SKM-1 treated with dmso at 0.1 percent for 144 hours (cell line): ENCODE data around the gene ADCK2.
"Not testable (repeated sequence)": the region's sequence is repeated elsewhere in the genome, so short reads cannot be mapped to it uniquely, and the experiment has no call there.

ENCODE experiments used
- DNase-seq: peaks from one replicate; lab custom pipeline; 2025; ENCODE audit not compliant: unreplicated experiment; lab: John Stamatoyannopoulos, UW

The ADCK2 gene

GRCh38 chr7:140672382-140673062 lies at the start of gene ADCK2:
TSS of gene ADCK2 (plus strand) at chr7:140672945. CDS start at chr7:140673331, 386 bp downstream.
- DNase-seq, result peak; percentile 28

- no peak for DNase-seq
Observed at GRCh38 chr7:140623980-140624379, 48.8 kb upstream of the ADCK2 start.

GRCh38 chr7:140624392-140625191 lies 48.2 kb upstream of the ADCK2 start:
- no peak for DNase-seq

GRCh38 chr7:140625192-140625558 lies 47.6 kb upstream of the ADCK2 start:
- not testable (repeated sequence) for DNase-seq

GRCh38 chr7:140625908-140626868 lies 46.6 kb upstream of the ADCK2 start:
- no peak for DNase-seq

- no peak for DNase-seq
Observed at GRCh38 chr7:140631021-140631420, 41.7 kb upstream of the ADCK2 start.

- no peak for DNase-seq
Observed at GRCh38 chr7:140631602-140632001, 41.1 kb upstream of the ADCK2 start.

- no peak for DNase-seq
Observed at GRCh38 chr7:140635345-140635744, 37.4 kb upstream of the ADCK2 start.

GRCh38 chr7:140635816-140636215 lies 36.9 kb upstream of the ADCK2 start:
- no peak for DNase-seq

- DNase-seq, result no peak
Observed at GRCh38 chr7:140637400-140637799, 35.3 kb upstream of the ADCK2 start.

GRCh38 chr7:140638173-140638791 lies 34.5 kb upstream of the ADCK2 start:
- no peak for DNase-seq

- DNase-seq, result no peak
Observed at GRCh38 chr7:140639366-140640053, 33.2 kb upstream of the ADCK2 start.

- DNase-seq, result no peak
Observed at GRCh38 chr7:140640060-140640637, 32.6 kb upstream of the ADCK2 start.

GRCh38 chr7:140640727-140641523 lies 31.8 kb upstream of the ADCK2 start, which contains the start of gene DENND2A:
TSS of gene DENND2A (minus strand) at chr7:140640813. CDS start at chr7:140602397, 38,416 bp downstream.
- no peak for DNase-seq

- DNase-seq, result no peak
Observed at GRCh38 chr7:140641524-140642195, 31.1 kb upstream of the ADCK2 start.

- DNase-seq, result no peak
Observed at GRCh38 chr7:140643416-140643815, 29.3 kb upstream of the ADCK2 start.

GRCh38 chr7:140644761-140645160 lies 28.0 kb upstream of the ADCK2 start:
- not testable (repeated sequence) for DNase-seq

- DNase-seq, result no peak
Observed at GRCh38 chr7:140645166-140645900, 27.4 kb upstream of the ADCK2 start.
